Vagina (tissue), 2 donors: ENCODE data around the gene SZRD1. TPM values are rescaled to one million over a fixed set of nuclear protein-coding genes. Genes with fewer than 3 reads are reported as not detected.
"Not testable (repeated sequence)": the region's sequence is repeated elsewhere in the genome, so short reads cannot be mapped to it uniquely, and the experiment has no call there.

Experiments
- DNase-seq, 2 donors: peaks; one replicate each; pipeline ENCODE4 v3.0.0-alpha.2; 2017; ENCODE audit errors: extremely low spot score in 2 of 2
- H3K27ac ChIP-seq: fragments of 200-600 bp; sonication (generic); one replicate; pipeline ENCODE4 v1.5.1; 2019
- H3K27me3 ChIP-seq: fragments of 200-600 bp; sonication (generic); one replicate; pipeline ENCODE4 v1.5.1; 2019
- H3K36me3 ChIP-seq, 2 donors: fragments of 200-600 bp; sonication (generic); one replicate each; pipeline ENCODE4 v1.5.1; 2017 to 2019
- H3K4me1 ChIP-seq: fragments of 200-600 bp; sonication (generic); one replicate; pipeline ENCODE4 v1.5.1; 2019
- H3K4me3 ChIP-seq, 2 donors: fragments of 200-600 bp; sonication (generic); 1 replicate in 1 of 2; 2 replicates in 1 of 2; pipeline ENCODE4 v1.5.1; 2016 to 2019
- H3K9me3 ChIP-seq: fragments of 200-600 bp; sonication (generic); one replicate; pipeline ENCODE4 v1.5.1; 2019
- CTCF ChIP-seq, 3 experiments: fragments of 450-650 bp in 2 of 3; fragments of 200-600 bp in 1 of 3; sonication (generic) in 1 of 3; IDR thresholded peaks; one replicate each; pipeline ENCODE4 v1.5.1; 2017 to 2019; ENCODE audit warnings: antibody characterized with exemption in 3 of 3, mild to moderate bottlenecking in 2 of 3, moderate library complexity in 2 of 3
- POLR2A ChIP-seq, 2 donors: fragments of 450-650 bp; IDR thresholded peaks; one replicate each; pipeline ENCODE4 v1.6.1; 2017; ENCODE audit warnings: antibody characterized with exemption in 2 of 2, mild to moderate bottlenecking in 2 of 2, moderate library complexity in 2 of 2
- POLR2AphosphoS5 ChIP-seq, 2 donors: sonication (generic); formaldehyde crosslinking; IDR thresholded peaks; one replicate each; pipeline ENCODE4 v1.9.0; 2017; ENCODE audit warnings: antibody characterized with exemption in 2 of 2, mild to moderate bottlenecking in 2 of 2, low read depth in 1 of 2; ENCODE audit not compliant: insufficient read depth in 1 of 2
- intact Hi-C: fragments of 100-400 bp; cut with DNase I; formaldehyde crosslinking; loops from one replicate; pipeline ENCODE4 v1.15.1; 2023
- total RNA-seq: library from RNA; depleted of rRNA; stranded (reverse); fragments of >200 nt; gene quantifications from one replicate; pipeline ENCODE4 v1.2.3, GENCODE V29; 2016

The SZRD1 gene
- total RNA-seq, 1 donor from 2014 or later, result 52.3 TPM

DNA sequence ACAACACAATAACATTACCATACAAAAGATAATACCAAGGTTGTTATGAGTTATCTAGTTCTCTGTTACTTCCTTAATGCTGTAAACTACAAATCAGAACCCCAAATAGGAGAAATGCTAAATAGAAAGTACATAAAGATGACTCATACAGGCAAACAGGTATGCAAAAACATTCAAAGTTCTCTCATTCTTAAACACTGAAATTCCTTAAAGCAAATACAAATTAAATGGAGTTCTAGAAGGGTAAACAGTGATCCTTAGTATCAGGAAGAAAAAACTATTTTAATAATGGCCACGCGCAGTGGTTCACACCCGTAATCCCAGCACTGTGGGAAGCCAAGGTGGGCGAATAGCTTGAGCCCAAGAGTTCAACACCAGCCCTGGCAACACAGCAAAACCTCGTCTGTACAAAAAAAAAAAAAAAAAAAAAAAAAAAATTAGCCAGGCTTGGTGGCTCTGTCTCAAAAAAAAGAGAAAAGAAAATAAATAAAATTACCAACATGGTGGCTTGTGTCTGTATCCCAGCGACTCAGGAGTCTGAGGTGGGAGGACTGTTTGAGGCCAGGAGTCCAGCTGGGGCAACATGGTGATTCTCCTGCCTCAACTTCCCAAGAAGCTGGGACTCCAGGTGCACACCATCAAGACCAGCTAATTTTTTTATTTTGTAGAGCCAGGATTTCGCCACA is 32.2 kb upstream of the SZRD1 start:
- Histone ChIP-seq H3K9me3 (no peaks in the 10 kb centered on the region), H3K36me3 (no peaks in the 10 kb centered on the region), H3K27ac (no peak overlapping the region), H3K4me3 (no peak overlapping the region), H3K4me1 (peaks cover 35% of the 10 kb centered on the region), H3K27me3 (no peaks in the 10 kb centered on the region)
- TF ChIP-seq POLR2AphosphoS5 (IDR thresholded peaks at IDR 0.05; ENCODE audit: insufficient read depth in 1 of 2, low read depth in 1 of 2) (no peak), POLR2A (IDR thresholded peaks at IDR 0.05) (no peak), CTCF (IDR thresholded peaks at IDR 0.05) (no peak)
- intact Hi-C loops, result no loop called here
- no peak for DNase-seq

GRCh38 chr1:16338961-16339360 is 28.1 kb upstream of the SZRD1 start:
- Histone ChIP-seq H3K4me3 (no peak overlapping the region), H3K4me1 (peaks cover 42% of the 10 kb centered on the region)
- DNase-seq, result no peak

GRCh38 chr1:16340673-16341072 is 26.4 kb upstream of the SZRD1 start:
- intact Hi-C loops, result no loop called here
- Histone ChIP-seq H3K27ac (no peak overlapping the region), H3K9me3 (no peaks in the 10 kb centered on the region), H3K36me3 (no peaks in the 10 kb centered on the region), H3K27me3 (no peaks in the 10 kb centered on the region), H3K4me1 (peaks cover 32% of the 10 kb centered on the region), H3K4me3 (no peak overlapping the region)
- TF ChIP-seq CTCF (IDR thresholded peaks at IDR 0.05) (no peak), POLR2AphosphoS5 (IDR thresholded peaks at IDR 0.05; ENCODE audit: insufficient read depth in 1 of 2, low read depth in 1 of 2) (no peak), POLR2A (IDR thresholded peaks at IDR 0.05) (no peak)
- DNase-seq, result no peak

More at GRCh38 chr1:16338961-16339360, 28.1 kb upstream of the SZRD1 start:
- Histone ChIP-seq H3K27me3 (no peaks in the 10 kb centered on the region), H3K9me3 (no peaks in the 10 kb centered on the region), H3K36me3 (no peaks in the 10 kb centered on the region), H3K27ac (no peak overlapping the region)
- intact Hi-C loops, result no loop called here
- TF ChIP-seq POLR2AphosphoS5 (IDR thresholded peaks at IDR 0.05; ENCODE audit: insufficient read depth in 1 of 2, low read depth in 1 of 2) (no peak), CTCF (IDR thresholded peaks at IDR 0.05) (no peak), POLR2A (IDR thresholded peaks at IDR 0.05) (no peak)

DNA sequence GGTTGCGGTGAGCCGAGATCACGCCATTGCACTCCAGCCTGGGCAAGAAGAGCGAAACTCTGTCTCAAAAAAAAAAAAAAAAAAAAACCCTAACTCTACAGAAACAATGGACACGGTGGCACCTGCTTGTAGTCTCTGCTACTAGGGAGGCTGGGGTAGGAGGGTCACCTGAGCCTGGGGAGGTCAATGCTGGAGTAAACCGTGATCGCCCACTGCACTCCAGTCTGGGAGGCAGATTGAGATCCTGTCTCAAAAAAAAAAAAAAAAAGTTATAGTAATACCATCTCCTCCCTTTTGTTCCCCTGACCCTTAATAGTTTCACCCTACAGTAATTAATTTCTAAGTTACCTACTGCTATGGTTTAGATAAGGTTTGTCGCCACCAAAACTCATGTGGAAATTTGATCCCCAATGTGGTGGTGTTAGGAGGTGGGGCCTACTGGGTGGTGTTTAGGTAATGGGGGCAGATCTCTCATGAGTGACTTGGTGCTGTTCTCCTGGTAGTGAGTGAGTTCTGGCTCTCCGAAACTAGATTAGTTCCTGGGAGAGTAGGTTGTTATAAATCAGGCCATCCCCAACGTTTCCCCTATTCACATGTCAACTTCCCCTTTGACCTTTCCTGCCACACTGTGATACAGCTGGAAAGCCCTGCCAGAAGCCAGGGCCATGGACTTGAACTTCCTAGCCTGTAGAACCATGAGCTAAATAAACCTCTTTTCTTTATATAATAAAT is 24.5 kb upstream of the SZRD1 start:
- no peaks in the 10 kb centered on the region for H3K27me3 ChIP-seq
- H3K27ac ChIP-seq, result no peak overlapping the region
- H3K4me3 ChIP-seq, result no peak overlapping the region
- intact Hi-C loops, result no loop called here
- no peaks in the 10 kb centered on the region for H3K36me3 ChIP-seq
- DNase-seq, result no peak
- no peaks in the 10 kb centered on the region for H3K9me3 ChIP-seq
- H3K4me1 ChIP-seq, result peaks cover 27% of the 10 kb centered on the region
- TF ChIP-seq CTCF (IDR thresholded peaks at IDR 0.05) (no peak), POLR2A (IDR thresholded peaks at IDR 0.05) (no peak), POLR2AphosphoS5 (IDR thresholded peaks at IDR 0.05; ENCODE audit: insufficient read depth in 1 of 2, low read depth in 1 of 2) (no peak)

DNA sequence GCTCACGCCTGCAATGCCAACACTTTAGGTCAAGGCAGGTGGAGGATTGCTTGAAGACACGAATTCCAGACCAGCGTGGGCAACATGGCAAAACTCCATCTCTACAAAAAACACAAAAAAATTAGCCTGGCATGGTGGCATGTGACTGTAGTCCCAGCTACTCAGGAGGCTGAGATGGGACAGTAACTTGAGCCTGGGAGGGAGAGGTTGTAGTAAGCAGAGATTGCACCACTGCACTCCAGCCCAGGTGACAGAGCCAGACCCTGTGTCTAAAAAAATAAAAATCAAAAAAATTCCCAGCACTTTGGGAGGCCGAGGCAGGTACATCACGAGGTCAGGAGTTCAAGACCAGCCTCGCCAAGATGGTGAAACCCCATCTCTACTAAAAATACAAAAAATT is 23.8 kb upstream of the SZRD1 start:
- H3K4me3 ChIP-seq, DNase-seq, H3K36me3 ChIP-seq, H3K27ac ChIP-seq, intact Hi-C loops, H3K27me3 ChIP-seq, H3K9me3 ChIP-seq: not testable (repeated sequence)
- peaks cover 35% of the 10 kb centered on the region for H3K4me1 ChIP-seq
